Stimulated activated CD4-positive, alpha-beta T cell treated with anti-CD3 and anti-CD28 coated beads, TNF-alpha, amount 100 ng/mL, for 48 hours (primary cell): ENCODE measurements around the gene SEC24C.

Experiments used
- DNase-seq, 3 donors: peaks; one replicate each; pipeline ENCODE4 v3.0.0-alpha.2; 2020; ENCODE audit warnings: low read depth in 3 of 3

Gene SEC24C

GRCh38 chr10:73810735-73811465, 66.7 kb downstream of the SEC24C start:
- DNase-seq = peak; percentile 11 to 33 (median 27)

- DNase-seq = no peak
Observed at GRCh38 chr10:73812657-73813056, 68.5 kb downstream of the SEC24C start.

GRCh38 chr10:73813333-73813732, 69.2 kb downstream of the SEC24C start:
- no peak for DNase-seq

GRCh38 chr10:73814276-73814895, 70.2 kb downstream of the SEC24C start:
- DNase-seq = no peak

GRCh38 chr10:73814896-73815718, 70.9 kb downstream of the SEC24C start:
- DNase-seq = no peak

GRCh38 chr10:73815719-73816030, 71.5 kb downstream of the SEC24C start:
- no peak for DNase-seq

- DNase-seq = no peak
Observed at GRCh38 chr10:73816917-73817729, 73.0 kb downstream of the SEC24C start.

GRCh38 chr10:73817826-73818225, 73.7 kb downstream of the SEC24C start:
- DNase-seq = no peak

- no peak for DNase-seq
Observed at GRCh38 chr10:73818402-73818801, 74.2 kb downstream of the SEC24C start.

GRCh38 chr10:73819081-73819480, 74.9 kb downstream of the SEC24C start:
- no peak for DNase-seq

GRCh38 chr10:73819513-73820093, 75.4 kb downstream of the SEC24C start:
- no peak for DNase-seq
